HG02610 (cell line): ENCODE data around the gene RAD51AP1.
"Not testable (repeated sequence)": the region's sequence is repeated elsewhere in the genome, so short reads cannot be mapped to it uniquely, and the experiment has no call there.

Experiments used
- ATAC-seq: cut with Tn5 transposase; IDR thresholded peaks from one replicate; pipeline ENCODE4 v1.9.1; 2021; ENCODE audit warnings: mild to moderate bottlenecking, moderate library complexity; ENCODE audit not compliant: unreplicated experiment

Gene RAD51AP1, protein sequence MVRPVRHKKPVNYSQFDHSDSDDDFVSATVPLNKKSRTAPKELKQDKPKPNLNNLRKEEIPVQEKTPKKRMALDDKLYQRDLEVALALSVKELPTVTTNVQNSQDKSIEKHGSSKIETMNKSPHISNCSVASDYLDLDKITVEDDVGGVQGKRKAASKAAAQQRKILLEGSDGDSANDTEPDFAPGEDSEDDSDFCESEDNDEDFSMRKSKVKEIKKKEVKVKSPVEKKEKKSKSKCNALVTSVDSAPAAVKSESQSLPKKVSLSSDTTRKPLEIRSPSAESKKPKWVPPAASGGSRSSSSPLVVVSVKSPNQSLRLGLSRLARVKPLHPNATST

GRCh38 chr12:4538207-4539160 is at the start of gene RAD51AP1:
Gene RAD51AP1, plus strand, starts transcription at chr12:4538890. Its CDS starts 50 bp downstream, at chr12:4538940.
- ATAC-seq = peak; percentile 88

DNA sequence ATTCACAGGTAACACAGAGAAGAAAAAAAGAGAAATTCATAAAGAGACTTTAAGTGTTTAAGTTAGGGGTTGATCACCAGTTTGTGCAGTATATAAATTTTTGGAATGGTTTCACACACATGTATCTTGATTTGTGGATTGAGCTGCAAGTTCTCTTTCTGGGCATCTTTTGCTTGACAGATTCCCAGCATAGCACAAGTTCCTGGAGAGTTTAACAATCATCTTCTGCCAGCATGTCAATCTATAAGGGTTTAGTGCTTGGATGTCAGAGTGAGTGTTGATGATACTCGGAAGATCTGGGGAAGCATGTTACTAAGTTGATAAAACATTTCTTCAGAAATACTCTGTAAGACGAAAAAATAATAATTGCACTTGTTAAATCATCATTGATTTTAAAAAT is 49.1 kb upstream of the RAD51AP1 start:
- ATAC-seq = no peak

- no peak for ATAC-seq
Measured at GRCh38 chr12:4490973-4491372, 47.7 kb upstream of the RAD51AP1 start.

DNA sequence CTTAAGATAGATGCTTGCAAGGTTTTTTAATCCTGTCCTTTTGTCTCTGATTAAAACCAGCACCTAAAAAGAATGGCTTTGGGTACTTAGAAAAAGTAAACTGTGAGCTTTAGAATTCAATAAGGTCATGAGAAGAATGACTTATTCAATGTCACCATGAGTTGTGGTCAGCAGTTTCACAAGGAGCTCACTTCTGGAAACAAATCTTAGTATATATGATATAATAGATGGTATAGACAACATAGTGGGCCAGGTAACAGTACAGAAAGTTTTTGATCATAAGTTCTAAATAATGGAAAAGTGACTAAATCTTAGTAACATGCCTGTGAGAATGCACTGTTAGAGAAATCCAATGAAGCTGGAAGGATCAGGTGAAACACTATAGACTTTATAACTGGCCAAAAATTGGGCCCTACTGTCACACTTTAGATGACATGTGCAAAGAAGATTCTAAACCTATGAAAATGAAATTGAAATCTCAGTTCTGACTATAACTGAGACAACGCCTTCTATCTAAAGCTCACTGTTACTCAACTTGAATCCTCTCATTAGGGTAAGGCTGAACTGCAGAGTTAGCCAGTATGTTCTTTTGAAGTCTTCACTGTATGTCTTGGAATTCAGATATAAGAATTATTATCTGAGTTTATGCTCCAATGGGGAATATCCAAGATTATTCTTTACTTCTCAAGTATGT is 42.4 kb upstream of the RAD51AP1 start:
- peak; percentile 83 for ATAC-seq

GRCh38 chr12:4499186-4499585 is 39.5 kb upstream of the RAD51AP1 start:
- no peak for ATAC-seq

- ATAC-seq = no peak
Measured at GRCh38 chr12:4505376-4505986, 33.2 kb upstream of the RAD51AP1 start.

GRCh38 chr12:4506430-4506829 is 32.3 kb upstream of the RAD51AP1 start:
- ATAC-seq = no peak

DNA sequence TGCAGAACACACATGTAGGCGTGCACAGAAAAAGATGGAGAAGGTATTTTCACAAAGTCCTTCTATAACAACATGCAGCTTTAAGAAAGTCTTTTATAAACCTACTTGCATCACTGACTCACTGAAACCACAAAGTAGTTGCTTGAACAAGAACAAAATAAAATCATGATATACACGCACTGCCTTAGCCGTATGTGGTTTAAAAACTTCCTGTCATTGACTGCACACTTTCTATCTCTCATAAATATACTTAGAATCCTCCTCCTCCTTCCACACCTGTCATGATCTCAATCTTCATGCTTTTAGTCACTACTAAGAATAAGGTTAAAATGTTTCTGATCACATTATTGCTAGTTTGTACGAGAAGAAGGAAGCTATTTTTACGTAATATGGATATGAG is 31.8 kb upstream of the RAD51AP1 start:
- ATAC-seq = peak; percentile 88

DNA sequence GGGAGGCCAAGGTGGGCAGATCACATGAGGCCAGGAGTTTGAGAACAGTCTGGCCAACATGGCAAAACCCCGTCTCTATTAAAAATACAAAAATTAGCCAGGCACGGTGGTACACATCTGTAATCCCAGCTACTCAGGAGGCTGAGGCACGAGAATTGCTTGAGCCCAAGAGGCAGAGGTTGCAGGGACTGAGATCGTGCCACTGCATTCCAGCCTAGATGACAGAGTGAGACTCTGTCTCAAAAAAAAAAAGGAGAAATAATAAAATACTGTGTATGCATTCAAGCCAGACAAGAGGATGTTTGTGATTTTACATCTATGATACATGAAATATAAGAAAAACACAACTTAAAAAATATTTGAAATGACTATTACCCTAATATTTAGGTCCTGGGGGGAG is 30.2 kb upstream of the RAD51AP1 start:
- not testable (repeated sequence) for ATAC-seq

DNA sequence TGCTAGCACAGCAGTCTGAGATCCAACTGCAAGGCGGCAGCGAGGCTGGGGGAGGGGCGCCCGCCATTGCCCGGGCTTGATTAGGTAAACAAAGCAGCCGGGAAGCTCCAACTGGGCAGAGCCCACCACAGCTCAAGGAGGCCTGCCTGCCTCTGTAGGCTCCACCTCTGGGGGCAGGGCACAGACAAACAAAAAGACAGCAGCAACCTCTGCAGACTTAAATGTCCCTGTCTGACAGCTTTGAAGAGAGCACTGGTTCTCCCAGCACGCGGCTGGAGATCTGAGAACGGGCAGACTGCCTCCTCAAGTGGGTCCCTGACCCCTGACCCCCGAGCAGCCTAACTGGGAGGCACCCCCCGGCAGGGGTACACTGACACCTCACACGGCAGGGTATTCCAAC is 29.4 kb upstream of the RAD51AP1 start:
- ATAC-seq = not testable (repeated sequence)

GRCh38 chr12:4518106-4518728 is 20.5 kb upstream of the RAD51AP1 start:
- no peak for ATAC-seq

- ATAC-seq = not testable (repeated sequence)
Measured at GRCh38 chr12:4523443-4523842, 15.2 kb upstream of the RAD51AP1 start.

DNA sequence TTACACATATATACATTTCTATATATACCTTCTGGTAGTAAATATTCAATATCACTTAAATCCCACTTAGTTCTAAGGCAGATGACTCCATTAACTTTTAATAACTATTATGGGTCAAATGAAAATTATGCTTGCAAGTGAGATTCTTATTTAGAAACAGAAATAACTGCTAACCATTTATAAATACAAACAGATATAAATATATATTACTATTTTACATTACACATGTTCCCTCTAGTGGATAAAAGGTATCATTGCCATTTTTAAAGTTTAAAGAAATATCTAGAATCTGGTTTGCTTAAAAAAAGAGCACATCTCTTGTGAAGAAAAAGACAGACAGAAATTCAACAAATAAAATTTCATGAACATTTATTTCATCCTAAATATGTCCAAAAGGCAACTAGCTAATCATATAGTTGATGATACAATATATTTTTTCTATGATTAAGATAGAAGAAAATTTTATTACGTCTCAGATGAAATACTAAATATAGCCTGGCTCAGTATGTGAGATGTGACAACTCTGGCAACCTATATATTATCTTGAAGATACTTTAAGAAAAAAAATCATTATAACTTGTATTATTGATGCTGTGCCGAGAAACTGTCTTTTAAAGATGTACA is 11.7 kb upstream of the RAD51AP1 start:
- ATAC-seq = no peak

DNA sequence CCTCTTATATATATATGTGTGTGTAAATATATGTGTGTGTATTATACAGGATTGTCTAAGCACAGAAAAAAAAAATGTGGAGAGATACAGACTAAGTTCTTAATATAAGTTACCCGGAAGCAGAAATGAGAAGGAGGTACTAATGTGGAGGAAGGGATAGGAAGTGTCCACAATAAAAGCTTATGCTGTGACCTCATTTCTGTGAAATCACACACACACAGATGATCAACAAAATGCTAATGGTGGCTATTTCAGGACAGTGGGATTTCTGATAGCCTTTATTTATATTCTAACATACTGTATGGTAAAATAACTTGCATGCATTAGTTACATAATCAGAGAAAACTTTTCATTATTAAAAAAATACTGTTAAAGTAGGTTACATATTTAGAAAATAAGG is 8.5 kb upstream of the RAD51AP1 start:
- ATAC-seq = no peak

- no peak for ATAC-seq
Measured at GRCh38 chr12:4530982-4531586, 7.6 kb upstream of the RAD51AP1 start.

DNA sequence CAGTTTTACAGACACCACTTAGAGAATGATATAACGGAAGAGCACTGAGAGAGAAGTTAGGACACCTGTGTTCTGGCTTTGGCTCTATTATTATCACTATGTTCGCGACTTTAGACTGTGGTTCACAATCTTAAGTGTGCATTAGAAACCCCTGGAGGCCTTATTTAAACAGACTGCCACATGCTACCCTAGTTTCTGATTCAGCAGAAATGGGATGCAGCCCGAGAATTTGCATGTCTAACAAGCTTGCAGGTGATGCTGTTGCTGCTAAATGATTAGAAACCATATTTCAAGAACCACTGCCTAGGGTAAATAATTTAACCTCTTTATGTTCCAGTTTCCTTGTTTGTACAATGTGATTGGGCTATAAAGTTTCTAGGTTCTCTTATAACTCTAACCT is 3.6 kb upstream of the RAD51AP1 start:
- no peak for ATAC-seq

GRCh38 chr12:4535871-4536270 is 2.8 kb upstream of the RAD51AP1 start:
- no peak for ATAC-seq

DNA sequence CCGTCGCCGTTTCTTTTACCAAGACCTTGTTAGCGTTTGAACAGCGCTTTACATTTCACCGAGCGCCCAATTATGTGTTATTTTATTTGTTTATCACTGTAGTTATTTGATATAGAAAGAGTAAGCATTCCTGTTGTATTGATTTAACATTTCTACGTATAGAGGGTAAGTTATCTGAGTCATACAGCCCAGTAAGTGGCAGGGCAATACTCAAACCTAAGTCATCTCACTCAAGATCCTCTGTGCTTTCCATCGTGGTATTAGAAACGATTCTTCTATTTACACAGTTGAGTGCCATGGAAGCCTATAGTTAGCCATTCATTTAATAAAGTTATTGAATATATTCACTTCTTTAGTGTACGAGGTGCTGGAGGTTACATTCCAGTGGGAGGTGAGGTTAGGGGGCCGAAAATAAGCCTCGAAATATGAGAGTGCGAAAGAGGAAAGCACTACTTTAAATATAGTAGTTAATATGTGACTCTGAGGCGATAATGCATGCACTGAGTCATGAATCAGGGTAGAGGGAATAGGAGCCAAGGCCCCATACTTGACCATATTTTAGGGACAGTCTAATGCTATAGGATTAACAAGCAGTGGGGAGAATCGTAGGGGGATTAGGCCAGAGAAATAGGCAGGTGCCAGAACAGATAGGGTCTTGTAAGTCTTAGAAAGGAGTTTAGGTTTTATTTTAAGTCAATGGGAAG is 629 bp downstream of the RAD51AP1 start:
- ATAC-seq = no peak

DNA sequence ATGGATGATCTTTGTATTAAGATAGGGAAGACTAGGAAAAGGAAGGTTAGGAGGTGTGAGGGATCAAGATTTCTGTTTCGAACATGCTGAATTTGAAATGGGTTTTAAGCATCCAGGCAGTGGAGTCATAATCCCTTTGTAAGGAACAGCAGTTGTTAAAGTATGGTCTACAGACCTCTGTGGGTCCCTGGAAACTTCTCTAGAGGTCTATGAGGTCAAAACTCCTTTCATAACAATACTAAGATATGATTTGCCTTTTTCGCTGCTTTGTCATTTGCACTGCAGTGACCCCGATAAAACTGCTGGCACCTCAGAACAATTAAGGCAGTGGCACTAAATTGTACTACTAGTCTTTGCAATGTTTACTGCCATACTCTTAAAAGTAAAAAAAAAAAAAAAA is 1.5 kb downstream of the RAD51AP1 start:
- ATAC-seq = no peak
